DMS 273 treated with DMSO at 0.1 percent for 48 hours (cell line): Measurements from ENCODE around the gene SPTA1.
"Not testable (repeated sequence)": the region's sequence is repeated elsewhere in the genome, so short reads cannot be mapped to it uniquely, and the experiment has no call there.

Experiments used
- DNase-seq: peaks from one replicate; lab custom pipeline; 2025; lab: John Stamatoyannopoulos, UW

Gene SPTA1

GRCh38 chr1:158686111-158687009 is at the start of gene SPTA1:
SPTA1 (minus strand) TSS chr1:158686715; CDS start chr1:158686517, 198 bp downstream.
- no peak for DNase-seq

GRCh38 chr1:158735848-158736247 is 49.3 kb upstream of the SPTA1 start:
- no peak for DNase-seq

- no peak for DNase-seq
Observed at GRCh38 chr1:158732524-158732923, 46.0 kb upstream of the SPTA1 start.

- no peak for DNase-seq
Observed at GRCh38 chr1:158731707-158732106, 45.2 kb upstream of the SPTA1 start.

- no peak for DNase-seq
Observed at GRCh38 chr1:158730453-158730852, 43.9 kb upstream of the SPTA1 start.

- DNase-seq: no peak
Observed at GRCh38 chr1:158728510-158729225, 42.2 kb upstream of the SPTA1 start.

GRCh38 chr1:158724442-158724841 is 37.9 kb upstream of the SPTA1 start:
- DNase-seq: no peak

GRCh38 chr1:158720620-158721019 is 34.1 kb upstream of the SPTA1 start, which contains the start of gene OR6K3:
OR6K3 (minus strand) TSS chr1:158720720; CDS start chr1:158718115, 2,605 bp downstream.
- no peak for DNase-seq

- DNase-seq: no peak
Observed at GRCh38 chr1:158719664-158720063, 33.1 kb upstream of the SPTA1 start.

GRCh38 chr1:158717344-158717743 is 30.8 kb upstream of the SPTA1 start:
- no peak for DNase-seq

GRCh38 chr1:158716335-158716734 is 29.8 kb upstream of the SPTA1 start:
- DNase-seq: no peak

GRCh38 chr1:158714754-158715153 is 28.2 kb upstream of the SPTA1 start:
- DNase-seq: no peak

- no peak for DNase-seq
Observed at GRCh38 chr1:158711098-158711497, 24.6 kb upstream of the SPTA1 start.

GRCh38 chr1:158706096-158706495 is 19.6 kb upstream of the SPTA1 start:
- DNase-seq: no peak

- DNase-seq: no peak
Observed at GRCh38 chr1:158700552-158700951, 14.0 kb upstream of the SPTA1 start, which contains the start of gene OR6K2. OR6K2 (minus strand) TSS chr1:158700652; CDS start chr1:158700652, 0 bp downstream.

GRCh38 chr1:158694596-158694995 is 8.1 kb upstream of the SPTA1 start:
- no peak for DNase-seq

- no peak for DNase-seq
Observed at GRCh38 chr1:158692356-158692755, 5.8 kb upstream of the SPTA1 start.

GRCh38 chr1:158691907-158692306 is 5.4 kb upstream of the SPTA1 start:
- no peak for DNase-seq

- DNase-seq: not testable (repeated sequence)
Observed at GRCh38 chr1:158691149-158691548, 4.6 kb upstream of the SPTA1 start.

GRCh38 chr1:158689875-158690274 is 3.4 kb upstream of the SPTA1 start:
- no peak for DNase-seq

- DNase-seq: no peak
Observed at GRCh38 chr1:158689110-158689509, 2.6 kb upstream of the SPTA1 start.

GRCh38 chr1:158688343-158688742 is 1.8 kb upstream of the SPTA1 start:
- not testable (repeated sequence) for DNase-seq

GRCh38 chr1:158687037-158687436 is 522 bp upstream of the SPTA1 start:
- no peak for DNase-seq
